Measurements from ENCODE around the gene GORAB. TPM values are rescaled to one million over a fixed set of nuclear protein-coding genes. Genes with fewer than 3 reads are reported as not detected.

The GORAB gene
- total and polyA plus RNA-seq, 2 of the 13 experiments (the other 11 are each of a cell fraction or from before 2014, with no cell fraction given) = 6.6 to 9.2 TPM

DNA sequence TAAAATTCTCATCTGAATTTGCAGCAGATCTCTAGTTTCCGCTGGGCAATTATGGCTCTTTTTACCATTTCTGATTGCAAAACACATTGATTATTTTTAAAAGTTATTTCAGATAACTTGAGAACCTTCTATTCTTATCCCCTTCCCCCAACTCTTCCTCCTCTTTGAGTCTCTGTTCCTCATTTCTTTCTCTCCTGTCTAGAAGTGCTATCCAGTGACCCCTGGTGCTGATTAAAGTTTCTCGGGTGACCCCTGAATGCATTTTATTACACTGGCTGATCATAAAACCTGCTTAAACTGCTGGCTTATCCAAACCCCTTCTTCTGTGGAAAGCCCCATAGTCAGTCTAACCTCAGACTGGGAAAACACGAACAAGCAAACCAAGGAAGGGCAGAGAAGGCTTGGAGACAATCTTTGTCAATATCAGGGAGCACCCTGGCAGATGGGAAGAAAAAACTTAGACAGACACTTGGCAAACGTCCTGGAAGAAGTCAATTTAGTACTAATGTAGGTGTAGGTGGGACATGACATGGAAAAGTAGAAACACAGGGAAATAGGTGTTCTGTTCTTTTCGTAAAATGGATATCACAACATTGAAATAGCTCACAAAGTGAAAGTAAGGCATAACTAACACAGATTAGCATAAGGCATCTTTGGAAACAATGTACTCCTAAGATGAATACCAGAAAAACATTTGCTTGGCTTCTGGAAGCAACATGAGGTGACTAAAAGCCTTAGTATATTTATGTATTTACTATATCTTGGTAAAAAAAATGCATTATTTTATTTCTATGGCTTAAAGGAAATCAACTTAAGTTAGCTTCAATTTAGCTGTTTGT is 61.4 kb downstream of the GORAB start:
- CTCF ChIA-PET (ENCODE audit: low intra/inter-chr PET ratio, low total read pairs) = no interaction called here
- TF ChIP-seq GFI1 (CRISPR knock-in tag; IDR thresholded peaks at IDR 0.05; ENCODE audit: borderline replicate concordance) (no peak), GPN1 (CRISPR knock-in tag; IDR thresholded peaks at IDR 0.05; ENCODE audit: borderline replicate concordance) (no peak), MIER2 (CRISPR knock-in tag; IDR thresholded peaks at IDR 0.05) (0 out of 2 replicates have a peak, but pooled peaks have one; percentile 37)
- TF ChIP-seq, protein P1, sequence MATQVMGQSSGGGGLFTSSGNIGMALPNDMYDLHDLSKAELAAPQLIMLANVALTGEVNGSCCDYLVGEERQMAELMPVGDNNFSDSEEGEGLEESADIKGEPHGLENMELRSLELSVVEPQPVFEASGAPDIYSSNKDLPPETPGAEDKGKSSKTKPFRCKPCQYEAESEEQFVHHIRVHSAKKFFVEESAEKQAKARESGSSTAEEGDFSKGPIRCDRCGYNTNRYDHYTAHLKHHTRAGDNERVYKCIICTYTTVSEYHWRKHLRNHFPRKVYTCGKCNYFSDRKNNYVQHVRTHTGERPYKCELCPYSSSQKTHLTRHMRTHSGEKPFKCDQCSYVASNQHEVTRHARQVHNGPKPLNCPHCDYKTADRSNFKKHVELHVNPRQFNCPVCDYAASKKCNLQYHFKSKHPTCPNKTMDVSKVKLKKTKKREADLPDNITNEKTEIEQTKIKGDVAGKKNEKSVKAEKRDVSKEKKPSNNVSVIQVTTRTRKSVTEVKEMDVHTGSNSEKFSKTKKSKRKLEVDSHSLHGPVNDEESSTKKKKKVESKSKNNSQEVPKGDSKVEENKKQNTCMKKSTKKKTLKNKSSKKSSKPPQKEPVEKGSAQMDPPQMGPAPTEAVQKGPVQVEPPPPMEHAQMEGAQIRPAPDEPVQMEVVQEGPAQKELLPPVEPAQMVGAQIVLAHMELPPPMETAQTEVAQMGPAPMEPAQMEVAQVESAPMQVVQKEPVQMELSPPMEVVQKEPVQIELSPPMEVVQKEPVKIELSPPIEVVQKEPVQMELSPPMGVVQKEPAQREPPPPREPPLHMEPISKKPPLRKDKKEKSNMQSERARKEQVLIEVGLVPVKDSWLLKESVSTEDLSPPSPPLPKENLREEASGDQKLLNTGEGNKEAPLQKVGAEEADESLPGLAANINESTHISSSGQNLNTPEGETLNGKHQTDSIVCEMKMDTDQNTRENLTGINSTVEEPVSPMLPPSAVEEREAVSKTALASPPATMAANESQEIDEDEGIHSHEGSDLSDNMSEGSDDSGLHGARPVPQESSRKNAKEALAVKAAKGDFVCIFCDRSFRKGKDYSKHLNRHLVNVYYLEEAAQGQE (IDR thresholded peaks at IDR 0.05; ENCODE audit: borderline replicate concordance in 1 of 2, low read depth in 1 of 2, low read length in 2 of 2) = peak in 1 of 2 experiments; percentile 69; a peak in 2 of 4 replicates
- Histone ChIP-seq H3K4me2 (ENCODE audit: low read depth, low read length) (no peak overlapping the region), H3K4me3 (replicated peaks in 1 of 3; ENCODE audit: insufficient read depth in 1 of 3, low read depth in 2 of 3, low read length in 3 of 3) (no peak overlapping the region), H3K27ac (ENCODE audit: extremely low read length, insufficient read depth, low read length) (no peak overlapping the region), H3K9me3 (ENCODE audit: low read length) (no peaks in the 10 kb centered on the region), H3K4me1 (ENCODE audit: insufficient read depth, low read length) (no peaks in the 10 kb centered on the region), H3K36me3 (replicated peaks in 1 of 2; ENCODE audit: control insufficient read depth in 1 of 2, insufficient read depth in 2 of 2, low read length in 2 of 2) (no peaks in the 10 kb centered on the region), H3K79me2 (ENCODE audit: insufficient read depth, low read length) (no peaks in the 10 kb centered on the region), H2AFZ (ENCODE audit: low read length) (no peak overlapping the region), H4K20me1 (ENCODE audit: insufficient read depth, low read length) (no peaks in the 10 kb centered on the region), H3K27me3 (ENCODE audit: control insufficient read depth in 1 of 2, insufficient read depth in 2 of 2, low read length in 2 of 2) (peaks cover 0 to 4% of the 10 kb centered on the region in 2 experiments; a peak in 1 of 5 replicates), H3K9ac (ENCODE audit: insufficient read depth, low read depth, low read length) (no peak overlapping the region)
- ATAC-seq (no peak), DNase-seq (ENCODE audit: low spot score) (no peak), FAIRE-seq (no peak)
- in situ Hi-C loops (cut with HindIII; ENCODE audit: extremely low pct_ligation_motif_present, low pct_unique_long_range_greater_than_20kb) = no loop called here
- no TSS peak for BruUV-seq (replicated peaks)
- POLR2A ChIA-PET = no interaction called here
- 18% methylated on average over 5 of the region's 5 CpGs for WGBS (ENCODE audit: low lambda C conversion rate)
- intact Hi-C loops (cut with micrococcal nuclease; ENCODE audit: unreplicated experiment) = no loop called here

Data from HepG2 (cell line).